SK-N-MC (cell line): Measurements from ENCODE around the gene ERBB4.

ENCODE experiments used
- DNase-seq: peaks from one replicate; pipeline ENCODE4 v3.0.0-alpha.2; 2011; ENCODE audit warnings: low read depth, low spot score
- H3K27ac ChIP-seq: fragments of 200-600 bp; sonication (generic); 2 replicates; pipeline ENCODE4 v1.5.1; 2016; ENCODE audit warnings: mixed run types
- H3K36me3 ChIP-seq: fragments of 200-600 bp; sonication (generic); 2 replicates; pipeline ENCODE4 v1.6.1; 2017; ENCODE audit warnings: antibody characterized with exemption, low read length, mixed read lengths; ENCODE audit not compliant: insufficient read depth
- H3K4me3 ChIP-seq: fragments of 200-600 bp; sonication (generic); 2 replicates; pipeline ENCODE4 v1.5.1; 2016
- H3K9ac ChIP-seq: fragments of 200-600 bp; sonication (generic); 2 replicates; pipeline ENCODE4 v1.8.0; 2017; ENCODE audit warnings: mixed run types, mixed read lengths; ENCODE audit not compliant: insufficient read length
- H3K9me3 ChIP-seq: fragments of 200-600 bp; sonication (generic); 2 replicates; pipeline ENCODE4 v1.6.1; 2017; ENCODE audit warnings: low read depth, mild to moderate bottlenecking, antibody characterized with exemption, low read length, moderate library complexity, mixed read lengths
- EZH2 ChIP-seq: fragments of 200-600 bp; sonication (generic); IDR thresholded peaks from one replicate; pipeline ENCODE4 v1.6.1; 2017; ENCODE audit warnings: antibody characterized with exemption
- FOXP2 ChIP-seq: optimal IDR thresholded peaks from 2 replicates; pipeline ENCODE3; 2011; ENCODE audit warnings: mild to moderate bottlenecking, moderate library complexity; ENCODE audit not compliant: insufficient read depth; ENCODE audit errors: extremely low read length, control extremely low read depth
- POLR2AphosphoS5 ChIP-seq: IDR thresholded peaks from 2 replicates; pipeline ENCODE4 v1.6.1; 2012; ENCODE audit warnings: mild to moderate bottlenecking, low read depth, low read length, borderline replicate concordance

ERBB4 gene

GRCh38 chr2:211860224-211860623 lies 678.4 kb downstream of the ERBB4 start:
- Histone ChIP-seq H3K9me3 (no peaks in the 10 kb centered on the region), H3K27ac (no peak overlapping the region), H3K36me3 (no peaks in the 10 kb centered on the region), H3K9ac (no peak overlapping the region), H3K4me3 (no peak overlapping the region)
- TF ChIP-seq FOXP2 (no peak), POLR2AphosphoS5 (no peak), EZH2 (no peak)
- no peak for DNase-seq

GRCh38 chr2:211854832-211855231 lies 683.8 kb downstream of the ERBB4 start:
- no peaks in the 10 kb centered on the region for H3K36me3 ChIP-seq
- TF ChIP-seq FOXP2 (no peak), EZH2 (no peak), POLR2AphosphoS5 (no peak)
- H3K9me3 ChIP-seq = no peaks in the 10 kb centered on the region
- H3K4me3 ChIP-seq = no peak overlapping the region
- no peak overlapping the region for H3K9ac ChIP-seq
- no peak overlapping the region for H3K27ac ChIP-seq
- no peak for DNase-seq

- H3K36me3 ChIP-seq = no peaks in the 10 kb centered on the region
- DNase-seq = no peak
- TF ChIP-seq EZH2 (no peak), FOXP2 (no peak), POLR2AphosphoS5 (no peak)
- H3K27ac ChIP-seq = no peak overlapping the region
- H3K9me3 ChIP-seq = no peaks in the 10 kb centered on the region
- no peak overlapping the region for H3K4me3 ChIP-seq
- no peak overlapping the region for H3K9ac ChIP-seq
Measured at GRCh38 chr2:211846714-211847113, 691.9 kb downstream of the ERBB4 start.

- DNase-seq = no peak
- H3K4me3 ChIP-seq = no peak overlapping the region
- no peak overlapping the region for H3K9ac ChIP-seq
- H3K27ac ChIP-seq = no peak overlapping the region
- no peaks in the 10 kb centered on the region for H3K36me3 ChIP-seq
- H3K9me3 ChIP-seq = no peaks in the 10 kb centered on the region
- no peak for TF ChIP-seq EZH2
- no peak for TF ChIP-seq FOXP2
- no peak for TF ChIP-seq POLR2AphosphoS5
Measured at GRCh38 chr2:211846036-211846400, 692.6 kb downstream of the ERBB4 start.

- no peak overlapping the region for H3K9ac ChIP-seq
Measured at GRCh38 chr2:211845338-211846035, 693.1 kb downstream of the ERBB4 start.

GRCh38 chr2:211837706-211838105 lies 700.9 kb downstream of the ERBB4 start:
- no peak overlapping the region for H3K4me3 ChIP-seq
- H3K9ac ChIP-seq = no peak overlapping the region
- H3K36me3 ChIP-seq = no peaks in the 10 kb centered on the region
- TF ChIP-seq FOXP2 (no peak), POLR2AphosphoS5 (no peak), EZH2 (no peak)
- no peaks in the 10 kb centered on the region for H3K9me3 ChIP-seq
- DNase-seq = no peak
- H3K27ac ChIP-seq = no peak overlapping the region

More at GRCh38 chr2:211845338-211846035, 693.1 kb downstream of the ERBB4 start:
- no peak for TF ChIP-seq FOXP2
- no peak for TF ChIP-seq EZH2
- TF ChIP-seq POLR2AphosphoS5 = no peak
- H3K4me3 ChIP-seq = no peak overlapping the region
- no peak for DNase-seq
- H3K9me3 ChIP-seq = no peaks in the 10 kb centered on the region
- H3K27ac ChIP-seq = no peak overlapping the region
- no peaks in the 10 kb centered on the region for H3K36me3 ChIP-seq

GRCh38 chr2:211837206-211837605 lies 701.4 kb downstream of the ERBB4 start:
- H3K4me3 ChIP-seq = no peak overlapping the region
- TF ChIP-seq FOXP2 (no peak), EZH2 (no peak), POLR2AphosphoS5 (no peak)

GRCh38 chr2:211836409-211836808 lies 702.2 kb downstream of the ERBB4 start:
- no peak for TF ChIP-seq FOXP2
- no peak for TF ChIP-seq POLR2AphosphoS5
- TF ChIP-seq EZH2 = no peak
- no peak overlapping the region for H3K4me3 ChIP-seq
- H3K27ac ChIP-seq = no peak overlapping the region
- no peaks in the 10 kb centered on the region for H3K36me3 ChIP-seq
- no peak for DNase-seq
- no peak overlapping the region for H3K9ac ChIP-seq
- no peaks in the 10 kb centered on the region for H3K9me3 ChIP-seq

More at GRCh38 chr2:211837206-211837605, 701.4 kb downstream of the ERBB4 start:
- Histone ChIP-seq H3K36me3 (no peaks in the 10 kb centered on the region), H3K9ac (no peak overlapping the region), H3K9me3 (no peaks in the 10 kb centered on the region), H3K27ac (no peak overlapping the region)
- DNase-seq = no peak

- TF ChIP-seq FOXP2 = no peak
- no peak for TF ChIP-seq EZH2
- no peak for TF ChIP-seq POLR2AphosphoS5
- no peaks in the 10 kb centered on the region for H3K36me3 ChIP-seq
- DNase-seq = no peak
- H3K27ac ChIP-seq = no peak overlapping the region
- H3K9me3 ChIP-seq = no peaks in the 10 kb centered on the region
- no peak overlapping the region for H3K4me3 ChIP-seq
- H3K9ac ChIP-seq = no peak overlapping the region
Measured at GRCh38 chr2:211835695-211836094, 702.9 kb downstream of the ERBB4 start.
